HuH-7 (cell line): ENCODE results near the gene OSR1.
"Not testable (repeated sequence)": the region's sequence is repeated elsewhere in the genome, so short reads cannot be mapped to it uniquely, and the experiment has no call there.

Experiments used
- DNase-seq: peaks from one replicate; pipeline ENCODE4 v3.0.0; 2011; ENCODE audit warnings: low spot score

Gene OSR1

GRCh38 chr2:19332503-19332902, 25.9 kb downstream of the OSR1 start:
- DNase-seq, result no peak

DNA sequence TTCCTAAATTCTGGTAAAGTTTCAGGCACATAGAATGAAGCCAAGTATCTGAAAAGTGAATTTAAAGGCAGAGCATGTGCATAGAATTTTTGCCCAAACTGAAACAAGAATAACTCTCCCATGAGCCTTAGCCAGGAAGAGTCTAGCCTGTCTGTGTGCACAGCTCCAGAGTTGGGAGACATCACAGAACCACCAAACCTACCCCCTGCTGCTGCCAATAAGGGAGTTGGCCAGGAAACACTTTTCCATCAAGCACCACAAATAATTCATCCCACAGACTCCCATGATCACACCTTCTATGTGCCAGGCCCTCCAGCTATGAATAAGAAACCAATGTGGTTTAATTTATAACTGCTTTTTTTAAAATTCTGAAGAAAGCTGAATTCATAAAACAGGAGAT, 27.0 kb downstream of the OSR1 start:
- DNase-seq, result no peak

- no peak for DNase-seq
Measured at GRCh38 chr2:19330436-19330835, 28.0 kb downstream of the OSR1 start.

DNA sequence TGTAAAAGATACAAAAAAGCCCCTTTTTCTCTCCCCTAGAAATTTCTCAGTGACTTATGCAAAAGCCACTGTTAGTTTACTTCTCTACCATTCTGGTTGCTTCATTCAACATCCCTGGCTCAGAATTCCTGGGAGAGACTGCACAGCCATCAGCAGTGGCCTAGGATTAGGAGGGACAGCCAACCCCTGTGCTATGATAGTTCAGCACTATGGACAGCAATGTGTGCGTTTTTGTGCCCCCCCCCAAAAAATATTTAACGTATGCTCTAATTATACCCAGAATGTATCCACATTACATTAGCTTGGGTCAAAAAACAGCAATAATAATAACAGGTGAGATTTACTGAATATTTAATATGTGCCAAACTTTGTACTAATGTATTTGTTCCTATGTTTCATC, 29.0 kb downstream of the OSR1 start:
- no peak for DNase-seq

DNA sequence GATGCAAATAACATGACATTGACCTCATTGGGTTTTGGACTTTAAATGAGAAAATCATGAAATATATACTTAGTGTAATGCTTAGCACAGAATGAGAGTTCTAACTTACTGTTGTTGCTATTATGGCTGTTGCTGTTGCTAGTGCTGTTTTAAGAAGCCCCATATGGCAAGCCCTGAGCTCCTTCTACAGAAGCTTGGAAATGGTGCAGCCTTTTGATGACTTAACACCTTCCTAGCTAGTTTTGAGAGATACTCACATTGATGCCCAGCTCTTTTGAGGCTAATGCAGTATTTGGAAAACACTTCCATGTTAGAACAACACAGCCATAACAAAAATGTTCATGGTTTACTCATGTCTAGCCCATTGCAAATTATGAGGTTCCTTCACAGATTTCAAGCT, 30.9 kb downstream of the OSR1 start:
- DNase-seq, result no peak

GRCh38 chr2:19321946-19322345, 36.5 kb downstream of the OSR1 start:
- no peak for DNase-seq

DNA sequence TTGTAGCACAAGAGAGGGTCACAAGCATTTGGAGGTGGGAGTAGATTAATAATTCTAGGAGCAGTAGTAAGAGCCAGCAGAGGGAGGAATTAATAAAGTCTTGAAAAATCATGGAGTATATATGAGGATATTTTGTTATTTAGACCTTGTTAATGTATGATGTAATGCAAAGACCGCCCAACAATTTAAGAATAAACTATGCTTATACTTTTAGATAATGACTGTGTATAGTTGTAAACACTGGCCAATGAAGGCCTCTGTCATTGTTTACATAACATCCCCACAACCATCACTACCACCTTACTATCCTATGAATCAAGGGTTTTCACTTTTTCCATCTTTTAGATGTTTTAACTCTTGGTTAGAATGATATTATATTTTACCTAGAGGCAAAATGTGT, 37.6 kb downstream of the OSR1 start:
- DNase-seq, result no peak

- no peak for DNase-seq
Measured at GRCh38 chr2:19319698-19320097, 38.7 kb downstream of the OSR1 start.

DNA sequence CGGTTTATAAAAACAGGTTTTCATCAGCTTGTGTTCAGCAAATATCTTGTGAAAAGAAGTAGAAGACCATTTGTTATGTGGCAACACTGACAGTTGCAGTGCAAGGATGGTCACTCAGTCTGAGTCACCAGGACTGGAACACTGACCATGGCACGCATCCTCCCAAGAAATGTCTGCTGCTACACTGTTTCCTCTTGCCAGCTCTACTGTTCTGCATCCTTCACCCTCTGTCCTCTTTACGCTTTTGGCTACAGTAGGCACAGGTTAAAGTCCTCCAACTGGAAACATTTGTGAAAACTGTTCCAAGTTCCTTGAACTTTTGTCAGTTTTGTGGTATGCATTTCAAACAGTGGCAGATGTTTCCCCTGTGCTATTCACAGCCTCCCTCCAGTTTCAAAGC, 39.4 kb downstream of the OSR1 start:
- DNase-seq, result no peak

GRCh38 chr2:19313553-19313952, 44.9 kb downstream of the OSR1 start:
- no peak for DNase-seq

GRCh38 chr2:19312949-19313348, 45.5 kb downstream of the OSR1 start:
- no peak for DNase-seq

DNA sequence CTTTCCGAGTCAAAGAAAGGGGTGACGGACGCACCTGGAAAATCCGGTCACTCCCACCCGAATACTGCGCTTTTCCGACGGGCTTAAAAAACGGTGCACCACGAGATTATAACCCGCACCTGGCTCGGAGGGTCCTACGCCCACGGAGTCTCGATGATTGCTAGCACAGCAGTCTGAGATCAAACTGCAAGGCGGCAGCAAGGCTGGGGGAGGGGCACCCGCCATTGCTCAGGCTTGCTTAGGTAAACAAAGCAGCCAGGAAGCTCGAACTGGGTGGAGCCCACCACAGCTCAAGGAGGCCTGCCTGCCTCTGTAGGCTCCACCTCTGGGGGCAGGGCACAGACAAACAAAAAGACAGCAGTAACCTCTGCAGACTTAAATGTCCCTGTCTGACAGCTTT, 52.4 kb downstream of the OSR1 start:
- DNase-seq, result not testable (repeated sequence)

GRCh38 chr2:19305400-19306055, 52.9 kb downstream of the OSR1 start:
- peak; percentile 10 for DNase-seq

GRCh38 chr2:19301706-19302105, 56.7 kb downstream of the OSR1 start:
- no peak for DNase-seq
